Activated naive CD4-positive, alpha-beta T cell treated with Interleukin-2 at 50 U/mL for 16 hours (primary cell): ENCODE measurements around the gene LAMTOR5.
"Not testable (repeated sequence)": the region's sequence is repeated elsewhere in the genome, so short reads cannot be mapped to it uniquely, and the experiment has no call there.

Source experiments
- DNase-seq: peaks from one replicate; pipeline ENCODE4 v3.0.0-alpha.2; 2020

Gene LAMTOR5

DNA sequence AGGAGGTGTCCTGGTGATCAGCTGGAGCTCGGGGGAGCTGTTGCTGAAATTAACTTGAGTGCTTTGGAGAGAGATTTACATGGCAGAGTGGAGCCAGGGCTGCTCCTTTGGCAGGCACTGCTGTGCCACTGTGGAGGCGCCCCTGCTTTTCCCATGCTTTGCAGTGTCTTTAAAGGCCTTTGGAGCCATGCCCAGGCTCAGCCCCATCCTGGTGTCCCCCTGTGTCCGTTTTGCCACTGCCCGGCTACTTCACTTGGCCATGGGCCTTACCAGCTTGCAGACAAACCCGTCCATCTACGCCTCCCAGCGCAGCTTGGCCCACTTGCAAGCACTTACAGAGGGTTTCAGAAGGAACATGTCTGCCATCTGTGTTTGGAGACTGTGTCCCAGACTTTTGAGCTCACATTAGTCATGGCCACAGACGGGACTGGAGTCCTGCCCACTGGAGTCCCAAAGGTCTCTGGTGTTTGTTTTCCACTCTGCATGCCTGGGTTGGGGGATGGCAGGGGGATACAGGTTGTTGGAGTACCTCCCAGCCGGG is 18.2 kb upstream of the LAMTOR5 start:
- DNase-seq: no peak

DNA sequence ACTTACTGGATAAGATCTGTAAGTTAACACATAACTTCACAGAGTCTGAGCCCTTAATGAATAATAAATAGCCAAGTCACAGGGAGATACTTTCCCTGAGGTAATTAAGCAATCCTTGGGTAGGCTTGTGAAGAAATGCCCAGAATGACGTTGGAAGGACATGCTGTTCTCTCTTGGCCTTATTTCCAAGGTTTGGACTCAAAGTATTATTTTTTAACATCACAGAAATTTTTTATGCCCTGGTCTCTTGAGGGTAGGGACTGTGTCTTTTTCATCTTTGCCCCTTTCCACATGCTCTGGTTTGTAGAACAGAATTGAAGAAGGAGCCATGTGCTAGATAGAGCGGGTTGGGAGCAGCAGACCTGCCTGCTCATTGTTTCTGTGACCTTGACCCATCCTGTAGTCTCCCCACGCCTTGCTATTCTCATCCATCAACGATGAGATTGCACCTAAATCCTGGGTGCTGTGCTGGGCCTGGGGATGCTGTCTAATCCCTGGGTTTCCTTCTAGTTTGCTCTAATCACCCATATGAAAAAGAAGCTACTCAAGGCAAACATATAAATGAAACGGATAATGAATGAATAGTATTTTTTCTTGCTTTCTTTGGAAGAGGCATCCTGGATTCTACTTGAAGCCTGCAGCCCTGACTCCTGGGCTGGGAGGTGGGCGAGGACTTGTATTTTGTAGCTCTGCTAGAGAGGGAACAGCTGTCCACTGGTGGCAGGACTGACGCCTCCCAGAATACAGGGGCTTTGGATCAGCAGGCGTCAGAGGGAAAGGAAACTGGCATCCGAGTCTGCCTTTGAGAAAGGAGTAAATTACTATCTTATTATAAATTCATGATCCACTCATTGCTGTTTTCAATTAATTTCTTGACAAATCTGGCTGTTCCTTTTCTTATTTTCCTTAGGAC is 17.5 kb upstream of the LAMTOR5 start:
- no peak for DNase-seq

DNA sequence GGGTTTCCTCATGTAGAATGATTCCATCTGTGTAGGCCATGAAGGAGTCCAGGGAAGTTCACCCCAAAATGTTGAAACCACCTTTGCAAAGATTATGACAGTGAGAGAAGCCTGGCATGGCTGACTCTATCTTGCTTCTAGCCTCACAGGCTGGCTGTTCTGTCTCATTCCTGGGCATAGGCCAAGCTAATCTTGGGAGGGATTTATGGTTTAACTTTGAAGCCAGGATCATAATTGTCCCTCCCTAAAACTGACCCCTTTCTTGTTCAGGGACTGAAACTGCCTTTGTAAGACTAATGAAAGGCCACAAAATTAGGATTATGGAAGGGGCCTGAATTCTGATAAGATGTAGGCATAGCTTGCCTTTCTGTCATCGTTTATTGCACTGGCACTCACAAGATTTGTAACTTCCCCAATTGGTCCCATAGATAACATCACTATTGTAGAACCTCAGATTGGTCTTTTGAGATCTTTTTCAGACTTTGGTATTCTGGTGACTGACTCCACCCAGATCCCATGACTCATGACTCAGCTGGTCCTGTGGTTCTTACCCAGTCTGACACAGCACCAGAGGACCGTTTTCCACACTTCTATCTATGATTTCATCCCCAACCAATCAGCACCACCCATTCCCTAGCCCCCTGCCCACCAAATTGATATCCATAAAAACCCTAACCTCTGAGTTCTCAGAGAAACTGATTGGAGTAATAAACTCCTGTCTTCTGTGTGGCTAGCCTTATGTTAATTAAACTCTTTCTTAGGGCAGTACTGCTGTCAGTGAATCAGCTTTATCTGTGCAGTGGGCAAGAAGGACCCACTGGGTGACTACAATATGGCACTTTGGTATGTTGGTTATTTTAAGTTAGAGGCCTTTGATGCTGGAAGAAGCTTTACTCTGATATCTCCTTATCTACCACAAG is 13.6 kb upstream of the LAMTOR5 start:
- peak; percentile 7 for DNase-seq

DNA sequence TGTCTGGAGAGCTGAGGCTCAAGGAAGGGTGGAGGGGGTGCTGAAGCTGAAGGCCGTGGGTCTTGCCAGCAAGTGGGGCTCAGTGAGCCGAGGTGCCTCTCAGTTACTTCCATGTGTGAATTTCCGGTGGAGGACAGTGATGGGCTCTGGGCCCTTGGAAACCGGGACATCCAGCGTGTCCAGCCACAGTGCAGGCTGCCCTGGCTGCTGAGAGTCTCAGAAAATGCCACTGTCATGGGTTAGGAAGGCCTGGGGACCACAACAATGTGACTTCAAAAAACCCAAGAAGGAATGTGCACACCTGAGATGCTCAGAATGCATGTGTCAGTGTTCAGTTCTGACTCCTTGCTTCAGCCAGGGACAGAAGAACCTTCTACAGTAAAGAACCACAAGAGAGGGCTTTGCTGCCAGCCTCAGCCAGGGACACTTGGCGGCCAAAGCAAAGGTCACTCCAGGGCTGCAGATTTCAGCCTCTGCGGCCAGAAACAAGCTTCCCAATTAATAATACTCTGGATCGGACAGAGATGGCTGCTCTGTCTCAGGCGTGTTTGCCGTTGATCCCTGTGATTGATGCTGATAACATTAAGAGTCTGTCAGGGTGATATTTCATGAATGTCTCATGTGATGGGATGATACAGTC is 12.6 kb upstream of the LAMTOR5 start:
- no peak for DNase-seq

DNA sequence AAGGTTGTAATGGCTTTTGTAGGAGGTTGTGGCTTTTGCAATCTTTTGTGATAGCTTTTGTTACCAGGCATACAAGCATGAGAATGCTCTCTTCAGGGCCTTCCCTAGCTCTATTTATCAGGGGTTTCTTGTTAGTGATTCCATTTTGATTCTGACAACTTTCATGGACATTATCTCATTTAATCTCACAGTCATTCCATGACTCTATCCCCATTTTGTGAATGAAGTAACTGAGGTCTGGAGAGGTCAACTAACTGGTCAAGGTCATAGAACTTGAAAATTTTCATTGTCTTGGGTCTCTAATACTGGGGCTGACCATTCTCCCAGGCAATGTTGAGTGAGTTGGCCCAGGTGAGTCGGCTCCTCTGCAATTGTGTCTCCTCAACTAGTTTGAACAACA is 11.2 kb upstream of the LAMTOR5 start:
- no peak for DNase-seq

DNA sequence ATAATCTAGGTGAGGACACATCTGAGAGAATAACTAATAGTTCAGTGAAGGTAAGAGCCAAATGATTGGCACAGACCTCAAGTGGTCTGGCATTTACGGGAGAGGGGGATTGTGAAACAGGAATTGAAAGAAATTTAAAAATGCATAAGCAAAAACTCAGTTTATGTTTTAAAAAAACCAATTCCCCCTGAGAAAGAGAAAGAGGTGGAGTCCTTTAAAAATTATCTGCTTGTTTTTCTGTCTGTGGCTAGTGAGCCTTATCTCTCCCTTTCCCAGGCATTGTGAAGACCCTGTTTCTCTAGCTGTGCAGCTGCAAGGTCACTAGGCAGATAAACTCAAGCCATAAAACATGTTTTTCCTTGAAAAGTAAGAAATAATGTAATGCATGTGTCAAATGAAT is 5.6 kb upstream of the LAMTOR5 start:
- DNase-seq: not testable (repeated sequence)

DNA sequence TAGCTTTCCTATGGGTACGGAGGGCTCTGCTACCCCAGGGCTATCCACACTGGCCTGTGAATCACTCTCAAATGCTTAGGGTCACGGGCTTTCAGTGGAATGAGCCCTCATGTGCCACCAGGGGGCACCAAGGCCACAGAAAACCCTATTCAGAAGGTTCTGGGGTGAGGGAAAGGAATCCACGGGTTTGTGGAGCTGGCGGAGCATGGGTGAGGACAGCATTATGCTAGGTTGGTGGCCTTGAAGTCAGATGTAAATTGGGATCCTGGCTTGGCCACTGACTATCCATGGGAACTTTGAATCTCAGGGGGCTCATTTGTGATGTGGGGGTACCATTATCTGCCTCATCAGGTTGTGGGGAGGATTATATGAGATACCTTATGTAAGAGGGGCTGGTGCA is 5.1 kb upstream of the LAMTOR5 start:
- DNase-seq: peak; percentile 69

DNA sequence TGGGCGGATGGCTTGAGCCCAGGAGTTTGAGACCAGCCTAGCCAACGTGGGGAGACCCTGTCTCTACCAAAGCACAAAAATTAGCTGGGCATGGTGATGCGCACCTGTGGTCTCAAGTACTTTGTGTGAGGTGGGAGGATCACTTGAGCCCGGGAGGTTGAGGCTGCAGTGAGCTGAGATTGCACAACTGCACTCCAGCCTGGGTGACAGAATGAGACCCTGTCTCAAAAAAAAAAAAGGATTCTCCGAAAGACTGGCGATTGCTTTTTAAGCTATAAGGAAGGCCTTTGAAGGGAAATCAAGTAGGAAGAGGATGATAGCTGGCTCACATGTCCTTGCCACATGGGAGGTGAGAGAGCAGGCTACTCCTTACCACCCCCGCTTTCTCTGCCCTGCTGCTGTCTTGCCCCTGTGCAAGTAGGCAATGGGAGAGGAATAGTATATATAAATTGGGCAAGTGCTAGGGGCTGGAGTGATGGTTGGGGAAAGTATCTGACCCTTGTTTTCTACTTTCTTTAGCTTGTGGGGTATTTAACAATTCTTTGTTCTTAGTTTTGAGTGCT is 3.8 kb upstream of the LAMTOR5 start:
- DNase-seq: no peak

DNA sequence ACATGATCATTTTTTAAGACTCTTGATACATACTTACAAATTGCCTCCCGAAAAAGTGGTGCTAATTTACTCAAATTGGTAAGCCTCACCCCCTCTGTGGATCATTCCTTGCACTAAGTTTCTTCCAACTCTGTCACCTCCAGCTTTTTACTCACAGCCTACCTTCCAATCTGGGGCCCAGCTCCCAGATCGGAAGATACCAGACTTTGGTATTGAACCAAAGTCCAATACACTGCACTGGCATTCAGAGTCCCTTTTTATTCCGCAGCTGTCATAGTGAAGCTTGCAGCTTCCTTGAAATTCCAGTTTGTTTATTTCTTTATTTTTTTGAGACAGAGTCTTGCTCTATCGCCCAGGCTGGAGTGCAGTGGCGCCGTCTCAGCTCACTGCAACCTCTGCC is 1.8 kb upstream of the LAMTOR5 start:
- no peak for DNase-seq

DNA sequence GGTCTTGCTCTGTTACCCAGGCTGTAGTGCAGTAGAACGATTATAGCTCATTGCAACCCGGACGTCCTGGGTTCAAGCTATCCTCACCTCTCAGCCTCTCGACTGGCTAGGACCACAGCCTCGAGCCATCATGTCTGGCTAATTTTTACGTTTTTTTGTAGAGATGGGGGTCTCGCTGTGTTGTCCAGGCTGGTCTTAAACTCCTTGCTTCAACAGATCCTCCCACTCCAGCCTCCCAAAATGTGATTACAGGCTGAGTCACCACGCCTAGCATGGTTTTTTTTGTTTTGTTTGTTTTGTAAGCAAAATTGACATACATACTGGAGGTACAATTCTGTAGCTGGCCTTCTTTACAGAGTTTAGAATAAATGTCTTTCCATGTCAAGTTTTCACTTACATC is 994 bp upstream of the LAMTOR5 start:
- DNase-seq: no peak

DNA sequence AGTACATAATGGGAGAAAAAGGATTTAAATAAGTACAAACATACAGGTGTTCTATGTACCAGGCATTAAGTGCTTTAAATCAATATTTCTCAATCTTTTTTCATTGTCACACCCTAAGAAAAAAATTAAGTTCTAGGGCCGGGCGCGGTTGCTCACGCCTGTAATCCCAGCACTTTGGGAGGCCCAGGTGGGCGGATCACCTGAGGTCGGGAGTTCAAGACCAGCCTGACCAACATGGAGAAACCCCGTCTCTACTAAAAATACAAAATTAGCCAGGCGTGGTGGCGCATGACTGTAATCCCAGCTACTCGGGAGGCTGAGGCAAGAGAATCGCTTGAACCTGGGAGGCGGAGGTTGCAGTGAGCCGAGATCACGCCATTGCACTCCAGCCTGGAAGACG is 1.1 kb downstream of the LAMTOR5 start:
- not testable (repeated sequence) for DNase-seq

DNA sequence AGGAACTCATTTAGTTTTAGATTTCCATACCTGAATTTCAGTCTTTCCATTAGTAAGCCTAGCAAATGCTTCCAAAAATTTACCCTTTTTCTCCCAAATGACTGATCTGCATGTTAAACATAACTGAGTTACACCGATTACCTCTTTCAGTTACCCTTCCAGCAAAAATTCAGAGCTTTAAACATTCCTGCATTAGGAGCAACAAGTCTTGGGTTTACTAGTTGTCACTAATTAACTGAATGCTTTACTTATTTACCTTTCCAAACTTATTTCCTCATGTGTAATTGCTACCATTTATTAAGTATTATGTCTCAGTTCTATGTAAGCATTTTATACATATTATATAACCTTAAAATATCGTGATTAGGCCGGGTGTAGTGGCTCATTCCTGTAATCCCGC is 3.1 kb downstream of the LAMTOR5 start:
- no peak for DNase-seq

DNA sequence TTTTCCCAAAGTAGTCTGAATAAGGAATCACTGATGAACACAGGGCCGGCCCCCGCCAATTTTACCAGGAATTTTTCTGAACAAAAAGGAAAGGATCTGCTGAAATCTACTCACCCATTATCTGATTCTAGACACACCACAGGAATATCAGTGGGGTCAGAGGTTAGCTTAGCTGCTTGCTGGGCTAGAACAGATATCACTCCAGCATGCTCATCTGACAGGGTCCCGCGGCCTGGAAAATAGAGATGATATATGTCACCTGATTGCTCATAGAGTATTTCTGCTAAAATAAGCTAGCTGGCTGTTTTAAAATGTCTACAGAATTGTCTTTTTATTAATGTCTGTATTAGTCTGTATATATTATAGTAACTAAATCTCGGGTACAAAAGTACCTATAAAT is 3.7 kb downstream of the LAMTOR5 start:
- no peak for DNase-seq

DNA sequence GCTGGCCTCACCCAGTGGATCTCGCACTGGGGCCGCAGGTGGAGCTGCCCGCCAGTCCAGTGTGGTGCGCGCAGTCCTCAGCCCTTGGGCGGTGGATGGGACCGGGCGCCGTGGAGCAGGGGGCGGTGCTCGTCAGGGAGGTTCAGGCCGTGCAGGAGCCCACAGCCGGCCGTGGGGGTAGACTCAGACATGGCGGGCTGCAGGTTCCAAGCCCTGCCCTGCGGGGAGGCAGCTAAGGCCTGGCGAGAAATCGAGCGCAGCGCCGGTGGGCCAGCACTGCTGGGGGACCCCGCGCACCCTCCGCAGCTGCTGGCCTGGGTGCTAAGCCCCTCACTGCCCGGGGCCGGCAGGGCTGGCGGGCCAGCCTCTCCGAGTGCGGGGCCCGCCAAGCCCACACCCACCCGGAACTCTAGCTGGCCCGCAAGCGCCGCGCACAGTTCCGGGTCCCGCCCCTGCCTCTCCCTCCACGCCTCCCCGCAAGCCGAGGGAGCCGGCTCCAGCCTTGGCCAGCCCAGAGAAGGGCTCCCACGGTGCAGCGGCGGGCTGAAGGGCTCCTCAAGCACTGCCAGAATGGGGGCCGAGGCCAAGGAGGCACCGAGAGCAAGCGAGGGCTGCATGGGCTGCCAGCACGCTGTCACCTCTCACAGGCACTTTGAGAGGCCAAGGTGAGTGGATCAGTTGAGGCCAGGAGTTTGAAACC is 11.1 kb downstream of the LAMTOR5 start:
- not testable (repeated sequence) for DNase-seq

DNA sequence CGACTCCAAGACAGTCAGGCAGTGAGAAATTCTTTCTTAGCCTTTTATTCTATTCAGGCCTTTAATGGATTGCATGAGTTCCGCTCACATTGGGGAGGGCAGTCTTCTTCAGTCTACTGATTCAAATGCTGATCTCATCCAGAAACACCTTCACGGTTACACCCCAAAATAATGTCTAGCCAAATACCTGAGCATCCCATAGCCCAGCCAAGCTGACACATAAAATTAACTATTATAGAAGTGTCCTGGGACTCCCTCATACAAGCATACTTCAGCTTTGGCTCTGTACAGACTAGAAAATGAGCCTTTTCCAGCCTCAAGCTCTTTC is 13.0 kb downstream of the LAMTOR5 start:
- DNase-seq: no peak

DNA sequence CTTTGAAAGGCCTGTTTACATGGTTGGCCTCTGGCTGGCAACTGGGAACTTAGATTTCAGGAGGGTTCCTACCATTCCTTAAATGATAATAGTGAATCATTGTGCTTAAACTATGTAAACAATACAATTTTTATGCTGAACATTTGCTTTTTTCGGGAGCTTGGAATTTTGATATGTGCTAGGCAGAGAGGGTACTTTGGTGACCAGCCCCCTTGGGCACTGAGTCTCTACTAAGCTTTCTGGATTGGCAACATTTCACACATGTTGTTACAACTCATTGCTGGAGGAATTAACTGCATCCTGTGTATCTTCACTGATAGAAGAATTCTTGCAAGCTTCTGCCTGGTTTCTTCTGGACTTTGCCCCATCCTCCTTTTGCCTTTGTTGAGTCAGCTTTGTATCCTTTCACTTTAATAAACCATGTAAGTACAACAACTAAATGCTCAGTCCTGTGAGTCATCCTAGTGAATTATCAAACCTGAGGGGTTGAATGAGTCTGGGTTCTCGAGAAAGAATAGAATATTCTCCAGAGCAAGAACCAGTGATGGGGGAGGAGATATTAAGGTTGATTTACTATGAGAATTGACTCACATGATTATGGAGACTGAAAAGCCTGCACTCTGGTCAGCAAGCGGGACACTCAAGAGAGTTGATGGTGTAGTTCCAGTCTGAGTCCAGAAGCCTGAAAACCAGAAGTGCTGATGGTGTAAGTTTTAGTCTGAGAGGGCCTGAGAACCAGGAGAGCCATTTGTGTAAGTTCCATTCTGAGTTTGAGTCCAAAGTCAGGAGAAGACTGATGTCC is 13.6 kb downstream of the LAMTOR5 start:
- no peak for DNase-seq

DNA sequence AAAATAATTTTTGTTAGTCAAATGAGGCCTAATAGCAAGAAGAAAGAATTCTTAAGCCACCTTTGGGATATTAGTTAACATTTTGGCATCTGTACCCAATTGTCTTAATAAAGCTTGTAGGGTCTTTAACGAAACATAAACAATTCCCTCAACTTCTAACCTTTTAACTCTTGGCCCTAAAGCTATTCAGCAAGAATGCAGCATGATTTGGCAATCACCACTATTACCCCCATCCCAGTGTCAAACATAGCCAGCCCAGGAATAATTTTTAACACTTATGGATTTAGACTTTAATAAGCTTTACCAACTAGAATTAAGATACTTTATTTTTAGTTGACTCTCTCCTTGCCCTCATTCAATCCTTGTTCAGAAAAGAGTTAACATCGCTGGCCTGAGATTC is 14.2 kb downstream of the LAMTOR5 start:
- no peak for DNase-seq

DNA sequence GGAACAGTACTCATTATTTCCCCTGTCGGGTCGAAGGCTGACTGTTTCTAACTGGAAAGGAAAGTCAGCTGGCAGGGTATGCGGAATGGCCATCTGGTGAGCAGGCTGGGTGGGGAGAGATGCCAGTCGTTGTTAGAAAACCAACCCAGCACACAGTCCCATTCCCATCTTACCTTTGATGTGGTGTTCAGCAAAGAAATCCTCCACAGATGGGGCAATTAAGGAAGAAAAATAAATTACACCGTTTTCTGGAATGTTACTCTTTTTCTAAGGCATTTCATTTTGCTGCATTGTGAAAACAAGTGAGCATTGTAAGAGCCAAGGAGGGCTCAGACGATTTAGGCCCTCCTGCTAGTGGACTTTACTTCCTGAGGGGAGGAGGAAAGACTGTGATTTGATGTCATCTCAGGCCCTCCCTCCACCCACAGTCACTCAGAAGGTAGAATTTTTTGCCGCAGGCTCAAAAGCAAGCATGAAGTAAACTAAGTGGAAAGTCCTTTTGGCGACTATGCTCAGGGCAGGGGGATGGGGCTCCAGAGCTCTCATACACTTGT is 16.7 kb downstream of the LAMTOR5 start, which contains the start of gene SLC16A4:
SLC16A4 (minus strand) TSS at position 335 of the 554 bp plus-strand sequence. CDS start 1,703 bp downstream, outside the sequence.
- no peak for DNase-seq

DNA sequence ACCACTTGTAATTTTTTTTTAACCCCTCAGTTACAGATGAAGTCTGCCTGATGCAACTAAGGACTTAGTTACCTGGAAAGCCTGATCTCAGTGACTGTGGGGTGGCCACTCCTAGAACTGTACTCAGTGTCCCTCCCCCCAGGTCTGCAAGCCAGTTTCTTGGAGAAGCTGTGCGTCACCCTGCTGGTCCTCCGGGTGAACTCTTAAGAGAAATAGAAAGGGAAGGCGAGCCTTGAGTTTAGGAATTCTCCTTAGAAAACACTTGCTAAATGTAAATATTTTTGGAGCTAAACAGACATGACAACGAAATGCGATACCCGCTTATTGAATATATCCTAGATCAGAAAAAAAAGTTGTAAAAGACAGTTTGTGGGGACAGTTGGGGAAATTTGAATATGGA is 17.4 kb downstream of the LAMTOR5 start:
- no peak for DNase-seq

DNA sequence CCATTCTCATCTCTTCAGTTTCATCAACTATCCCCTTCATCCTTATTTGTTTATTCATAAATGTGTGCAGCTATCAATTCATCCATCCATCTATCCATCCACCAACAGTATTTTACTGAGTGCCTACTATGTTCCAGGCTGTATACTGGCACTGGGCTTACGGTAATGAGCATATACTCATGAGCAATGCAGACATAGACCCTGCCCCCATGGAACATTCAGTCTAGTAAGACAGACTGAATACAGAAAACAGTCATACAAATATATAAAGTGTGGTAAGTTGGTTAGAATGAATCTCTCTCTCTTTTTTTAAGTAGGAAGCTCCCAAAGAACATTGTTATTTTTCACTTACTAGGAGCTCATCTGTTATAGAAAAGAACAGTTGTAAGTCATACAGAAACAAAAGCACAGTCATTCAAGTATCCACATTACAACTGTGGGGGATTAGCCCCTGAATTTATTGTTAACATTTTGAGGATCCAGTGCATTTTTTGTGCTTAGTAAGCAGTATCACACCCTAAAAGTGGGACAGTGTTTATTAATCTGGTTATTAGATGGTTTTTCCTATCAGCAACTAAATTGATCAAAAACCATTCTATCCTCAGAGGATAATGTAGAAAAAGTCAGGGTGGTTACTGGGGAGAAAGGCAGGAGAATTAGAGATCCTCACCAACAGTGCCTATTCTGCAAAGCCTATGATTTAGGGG is 20.3 kb downstream of the LAMTOR5 start:
- DNase-seq: no peak
